WTC11 (cell line): ENCODE results near the gene MVD.

Experiments used
- ATF1 ChIP-seq: sonication (generic); formaldehyde crosslinking; IDR thresholded peaks from 2 replicates; pipeline ENCODE4 v1.8.1; 2023; ENCODE audit warnings: mild to moderate bottlenecking, moderate library complexity, missing genetic modification reagents
- CTCF ChIP-seq: fragments of 200-600 bp; IDR thresholded peaks from 2 replicates; pipeline ENCODE4 v1.8.0; 2022; ENCODE audit warnings: antibody characterized with exemption
- ESRRA ChIP-seq: sonication (generic); formaldehyde crosslinking; IDR thresholded peaks from 2 replicates; pipeline ENCODE4 v1.8.1; 2022; ENCODE audit warnings: mild to moderate bottlenecking, missing genetic modification reagents, borderline replicate concordance
- JUN ChIP-seq: sonication (generic); formaldehyde crosslinking; IDR thresholded peaks from 2 replicates; pipeline ENCODE4 v1.8.0; 2023; ENCODE audit warnings: mild to moderate bottlenecking, missing genetic modification reagents
- MAX ChIP-seq: sonication (generic); formaldehyde crosslinking; IDR thresholded peaks from 2 replicates; pipeline ENCODE4 v1.8.0; 2022; ENCODE audit warnings: mild to moderate bottlenecking, missing genetic modification reagents
- MYBL2 ChIP-seq: sonication (generic); formaldehyde crosslinking; IDR thresholded peaks from 2 replicates; pipeline ENCODE4 v1.8.1; 2023; ENCODE audit warnings: mild to moderate bottlenecking, moderate library complexity, missing genetic modification reagents
- NFE2L1 ChIP-seq: sonication (generic); formaldehyde crosslinking; IDR thresholded peaks from 2 replicates; pipeline ENCODE4 v1.8.1; 2023; ENCODE audit warnings: missing genetic modification reagents
- NR2C2 ChIP-seq: sonication (generic); formaldehyde crosslinking; IDR thresholded peaks from 2 replicates; pipeline ENCODE4 v1.8.0; 2022; ENCODE audit warnings: mild to moderate bottlenecking, missing genetic modification reagents
- NR3C1 ChIP-seq: sonication (generic); formaldehyde crosslinking; conservative IDR thresholded peaks from 2 replicates; pipeline ENCODE4 v1.8.1; 2023; ENCODE audit warnings: low read depth, mild to moderate bottlenecking, missing genetic modification reagents
- SMAD3 ChIP-seq: sonication (generic); formaldehyde crosslinking; IDR thresholded peaks from 2 replicates; pipeline ENCODE4 v1.8.0; 2022; ENCODE audit warnings: missing genetic modification reagents, mild to moderate bottlenecking, borderline replicate concordance
- ZNF232 ChIP-seq: sonication (generic); formaldehyde crosslinking; IDR thresholded peaks from 2 replicates; pipeline ENCODE4 v1.8.0; 2022; ENCODE audit warnings: mild to moderate bottlenecking, missing genetic modification reagents
- TF ChIP-seq, protein P1 (sequence below): sonication (generic); formaldehyde crosslinking; IDR thresholded peaks from 2 replicates; pipeline ENCODE4 v1.8.0; 2022; ENCODE audit warnings: mild to moderate bottlenecking, missing genetic modification reagents

DNA sequence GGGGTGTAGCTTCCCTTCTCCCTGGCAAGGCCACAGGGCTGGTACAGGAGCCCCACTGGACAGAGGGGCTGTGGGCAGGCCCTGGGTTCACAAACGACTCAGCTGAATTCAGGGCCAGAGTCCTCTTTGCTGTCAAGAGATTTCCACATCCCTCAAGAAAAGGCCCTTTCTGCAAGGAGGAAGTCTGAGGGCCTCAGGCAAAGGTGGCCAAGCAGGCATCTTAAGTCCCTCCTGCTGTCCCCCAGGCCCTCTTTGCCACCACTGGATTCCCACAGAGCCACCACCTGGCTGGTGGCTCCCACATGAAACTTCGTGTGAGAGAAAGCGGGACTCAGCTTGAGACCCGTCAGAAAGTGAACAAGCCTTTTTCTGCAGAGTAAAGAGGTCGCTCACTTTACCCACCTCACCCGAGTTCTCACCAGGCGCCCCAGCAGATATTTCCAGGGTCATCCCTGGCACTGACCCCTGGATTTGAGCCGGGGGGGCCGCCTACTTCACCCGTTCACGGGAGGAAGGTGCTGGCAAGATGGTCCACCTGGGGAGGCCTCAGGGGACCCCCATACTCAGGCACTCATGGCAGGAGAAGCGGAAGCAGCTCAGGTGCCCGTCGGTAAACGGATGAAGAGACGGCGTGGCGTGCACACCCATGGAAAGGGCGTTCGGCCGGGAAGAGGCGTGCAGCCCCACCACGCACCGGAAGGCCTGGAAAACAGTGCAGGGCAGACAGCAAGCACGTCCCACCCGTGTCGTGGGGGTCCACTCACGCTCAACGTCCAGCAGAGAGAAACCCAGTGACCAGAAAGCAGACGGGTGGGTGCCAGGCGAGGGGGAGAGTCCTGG is 39.7 kb upstream of the MVD start:
- no peak for TF ChIP-seq MYBL2 (CRISPR knock-in tag)
- TF ChIP-seq MAX (CRISPR knock-in tag), result no peak
- TF ChIP-seq, protein P1, sequence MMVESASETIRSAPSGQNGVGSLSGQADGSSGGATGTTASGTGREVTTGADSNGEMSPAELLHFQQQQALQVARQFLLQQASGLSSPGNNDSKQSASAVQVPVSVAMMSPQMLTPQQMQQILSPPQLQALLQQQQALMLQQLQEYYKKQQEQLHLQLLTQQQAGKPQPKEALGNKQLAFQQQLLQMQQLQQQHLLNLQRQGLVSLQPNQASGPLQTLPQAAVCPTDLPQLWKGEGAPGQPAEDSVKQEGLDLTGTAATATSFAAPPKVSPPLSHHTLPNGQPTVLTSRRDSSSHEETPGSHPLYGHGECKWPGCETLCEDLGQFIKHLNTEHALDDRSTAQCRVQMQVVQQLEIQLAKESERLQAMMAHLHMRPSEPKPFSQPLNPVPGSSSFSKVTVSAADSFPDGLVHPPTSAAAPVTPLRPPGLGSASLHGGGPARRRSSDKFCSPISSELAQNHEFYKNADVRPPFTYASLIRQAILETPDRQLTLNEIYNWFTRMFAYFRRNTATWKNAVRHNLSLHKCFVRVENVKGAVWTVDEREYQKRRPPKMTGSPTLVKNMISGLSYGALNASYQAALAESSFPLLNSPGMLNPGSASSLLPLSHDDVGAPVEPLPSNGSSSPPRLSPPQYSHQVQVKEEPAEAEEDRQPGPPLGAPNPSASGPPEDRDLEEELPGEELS, result no peak
- TF ChIP-seq ESRRA (CRISPR knock-in tag), result no peak
- no peak for TF ChIP-seq NFE2L1
- TF ChIP-seq ATF1 (CRISPR knock-in tag), result no peak
- no peak for TF ChIP-seq CTCF
- TF ChIP-seq SMAD3 (CRISPR knock-in tag), result no peak
- TF ChIP-seq ZNF232 (CRISPR knock-in tag), result no peak
- TF ChIP-seq NR2C2 (CRISPR knock-in tag), result no peak
- no peak for TF ChIP-seq JUN
- no peak for TF ChIP-seq NR3C1 (CRISPR knock-in tag)
